HG03135 (cell line): ENCODE measurements around the gene IL18BP.

Experiments
- ATAC-seq: cut with Tn5 transposase; IDR thresholded peaks from one replicate; pipeline ENCODE4 v1.9.1; 2021; ENCODE audit warnings: mild to moderate bottlenecking, moderate library complexity; ENCODE audit not compliant: unreplicated experiment

The IL18BP gene

DNA sequence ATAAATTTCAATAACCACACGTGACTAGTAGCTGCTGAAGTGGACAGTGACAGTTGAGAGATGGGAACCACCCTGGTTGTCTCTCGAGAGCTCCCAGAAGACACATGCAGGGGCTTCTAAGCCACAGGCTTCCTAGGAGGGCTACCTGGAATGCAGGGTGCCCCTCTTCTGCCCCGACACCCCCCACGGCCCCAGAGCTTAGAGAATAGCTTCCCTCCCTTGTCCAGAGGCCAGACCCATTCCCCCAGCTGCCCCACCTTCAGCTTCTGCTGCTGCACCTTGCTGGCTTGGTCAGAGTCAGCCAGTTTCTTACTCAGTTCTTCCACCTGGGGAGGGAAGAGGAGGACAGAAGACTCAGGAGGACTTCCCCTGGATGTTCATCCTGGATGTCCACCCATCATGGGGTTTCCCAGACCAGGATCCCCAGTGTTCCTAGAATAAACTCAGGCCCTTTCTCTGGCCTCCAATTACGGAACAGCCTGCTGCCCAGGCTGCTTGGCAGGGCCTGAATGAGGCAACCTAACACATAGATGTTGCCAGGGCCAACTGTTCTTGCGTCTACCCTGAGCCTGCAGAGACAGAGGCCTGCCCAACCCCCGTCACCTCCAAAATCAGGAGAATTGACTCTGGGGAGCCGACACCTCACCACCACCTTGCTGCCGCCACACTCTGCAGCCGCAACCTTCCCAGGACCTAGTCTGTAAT lies 12.0 kb downstream of the IL18BP start:
- ATAC-seq, result no peak

DNA sequence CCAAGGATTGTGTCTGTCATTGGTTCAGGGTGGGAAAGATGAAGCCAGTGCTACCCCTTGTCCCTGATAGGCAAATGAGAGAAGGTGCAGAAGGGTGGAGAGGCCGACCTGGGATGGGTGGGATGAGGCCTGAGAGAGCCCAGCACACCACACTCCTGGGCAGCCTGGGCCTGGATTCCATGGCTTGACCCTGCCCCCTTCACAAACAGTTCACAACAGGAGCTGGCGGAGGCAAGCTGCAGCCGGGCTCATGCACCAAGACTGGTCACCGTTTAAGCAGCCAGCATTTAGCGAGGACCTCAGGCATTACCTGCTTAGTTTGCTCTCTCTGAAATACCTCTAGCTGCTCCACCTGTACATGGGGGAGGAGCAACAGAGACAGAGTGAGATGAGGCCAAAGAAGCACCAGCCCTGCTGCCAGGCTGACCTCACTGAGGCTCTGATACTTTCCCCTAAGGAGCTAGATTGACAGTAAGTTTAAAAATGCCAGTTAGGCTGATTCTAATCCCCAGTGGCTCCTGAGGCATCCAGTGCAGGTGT lies 13.5 kb downstream of the IL18BP start:
- no peak for ATAC-seq

DNA sequence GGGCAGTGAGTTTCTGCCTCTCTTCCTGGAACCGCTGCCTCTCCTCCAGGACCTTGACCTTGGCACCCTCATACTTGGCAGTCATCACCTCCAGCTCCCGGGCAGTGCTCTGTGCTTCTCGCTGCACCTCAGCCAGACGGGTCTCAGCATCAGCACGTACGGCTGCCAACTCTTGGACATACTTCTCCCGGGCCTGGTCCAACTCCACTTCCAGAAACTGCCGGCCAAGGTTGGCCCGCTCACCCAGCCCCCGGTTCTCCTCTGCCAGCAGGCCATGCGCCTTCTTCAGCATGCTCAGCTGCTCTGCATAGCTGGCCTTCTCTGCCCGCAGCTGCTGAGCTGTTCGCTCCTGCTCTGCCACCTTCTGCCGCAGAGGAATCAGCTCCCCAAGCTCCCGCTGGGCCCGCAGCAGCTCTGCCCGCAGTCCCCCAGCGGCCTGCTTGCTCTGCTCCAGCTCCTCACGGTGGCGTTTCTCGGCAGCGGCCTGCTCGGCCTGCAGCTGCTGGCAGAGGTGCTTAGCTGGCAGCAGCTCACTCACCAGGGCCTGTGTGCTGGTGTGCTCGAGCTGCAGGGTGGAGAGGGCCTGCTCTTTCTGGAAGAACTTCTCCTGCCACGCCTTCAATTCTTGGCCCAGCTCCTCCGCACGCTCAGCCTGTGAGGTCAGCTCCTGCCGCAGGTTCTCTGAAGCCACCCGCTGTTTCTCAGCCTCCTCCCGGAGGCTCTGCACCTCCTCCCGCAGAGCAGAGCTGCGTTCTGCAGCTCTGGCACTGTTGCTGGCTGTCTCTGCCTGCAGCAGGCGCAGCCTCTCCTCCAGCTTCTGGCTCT lies 14.4 kb downstream of the IL18BP start:
- no peak for ATAC-seq

GRCh38 chr11:72013765-72014711 lies 15.3 kb downstream of the IL18BP start:
- no peak for ATAC-seq

DNA sequence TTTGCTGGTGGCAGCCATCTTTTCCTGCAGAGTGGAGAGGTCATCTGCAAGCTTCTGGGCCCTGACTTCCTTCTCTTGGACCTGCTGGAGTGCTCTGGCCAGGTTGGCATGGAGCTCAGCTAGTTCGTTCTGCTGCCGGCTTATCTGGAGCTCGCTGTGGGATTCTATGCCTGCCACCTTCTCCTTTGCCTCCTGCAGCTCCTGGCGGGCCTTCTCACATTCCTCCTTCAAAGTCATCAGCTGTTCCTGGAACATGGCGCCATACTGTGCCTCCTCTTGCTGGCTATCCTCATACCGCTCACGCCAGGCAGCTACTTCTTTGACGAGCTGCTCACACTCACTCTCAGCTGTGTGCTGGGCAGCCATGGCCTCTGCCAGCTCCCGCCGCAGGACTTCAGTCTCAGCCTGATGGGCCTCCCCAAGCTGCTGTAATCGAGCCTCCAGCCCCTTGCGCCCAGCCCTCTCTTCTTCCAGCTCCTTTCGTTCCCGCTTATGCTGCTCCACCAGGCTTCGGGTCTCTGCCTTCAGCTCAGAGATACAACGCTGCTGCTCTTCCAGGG lies 16.1 kb downstream of the IL18BP start:
- ATAC-seq, result no peak

- ATAC-seq, result no peak
Observed at GRCh38 chr11:72015511-72016061, 16.9 kb downstream of the IL18BP start.

DNA sequence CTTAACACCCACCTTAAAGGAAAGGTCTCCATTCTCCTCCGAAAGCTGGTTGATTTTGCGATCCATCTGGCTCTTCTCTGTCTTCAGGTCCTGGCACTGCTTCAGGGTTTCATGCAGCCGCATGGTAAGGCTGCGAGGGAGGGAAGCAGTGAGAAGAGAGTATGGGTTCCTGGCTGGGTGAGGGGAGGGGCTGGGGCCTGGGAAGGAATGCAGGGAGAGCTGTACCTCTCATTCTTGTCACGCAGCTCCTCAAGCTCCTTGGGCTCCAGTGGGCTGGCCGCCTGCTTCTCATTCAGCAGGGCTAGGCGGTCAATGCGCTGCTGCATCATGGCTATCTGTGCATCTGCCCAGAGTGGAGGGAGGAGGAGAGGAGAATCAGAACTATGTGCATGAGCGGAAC lies 19.5 kb downstream of the IL18BP start:
- ATAC-seq, result no peak

- ATAC-seq, result no peak
Observed at GRCh38 chr11:72023335-72023734, 24.6 kb downstream of the IL18BP start.

GRCh38 chr11:72024069-72024754 lies 25.5 kb downstream of the IL18BP start:
- no peak for ATAC-seq

DNA sequence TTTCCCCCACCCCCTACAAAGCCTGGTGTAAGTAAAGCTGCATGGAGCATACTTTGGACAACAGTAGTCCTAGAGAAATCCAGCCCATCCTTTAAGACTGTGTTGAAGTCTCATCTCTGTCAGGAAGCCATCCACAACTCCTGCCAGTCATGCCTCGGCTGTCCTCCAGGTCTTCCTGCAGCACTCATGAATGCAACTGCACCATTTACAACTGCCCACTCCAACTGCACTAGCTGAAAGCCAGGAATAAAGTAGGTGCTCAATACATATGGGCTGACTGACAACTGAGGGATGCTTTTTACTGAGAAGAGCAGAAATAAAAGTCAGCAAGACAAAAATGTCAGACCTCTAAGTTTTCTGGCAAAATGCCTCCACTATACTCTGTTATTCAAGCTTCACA lies 27.4 kb downstream of the IL18BP start:
- ATAC-seq, result no peak

GRCh38 chr11:72030472-72031045 lies 31.9 kb downstream of the IL18BP start:
- no peak for ATAC-seq

- ATAC-seq, result no peak
Observed at GRCh38 chr11:72036687-72037086, 38.0 kb downstream of the IL18BP start.

GRCh38 chr11:72037554-72038311 lies 39.0 kb downstream of the IL18BP start:
- ATAC-seq, result no peak

DNA sequence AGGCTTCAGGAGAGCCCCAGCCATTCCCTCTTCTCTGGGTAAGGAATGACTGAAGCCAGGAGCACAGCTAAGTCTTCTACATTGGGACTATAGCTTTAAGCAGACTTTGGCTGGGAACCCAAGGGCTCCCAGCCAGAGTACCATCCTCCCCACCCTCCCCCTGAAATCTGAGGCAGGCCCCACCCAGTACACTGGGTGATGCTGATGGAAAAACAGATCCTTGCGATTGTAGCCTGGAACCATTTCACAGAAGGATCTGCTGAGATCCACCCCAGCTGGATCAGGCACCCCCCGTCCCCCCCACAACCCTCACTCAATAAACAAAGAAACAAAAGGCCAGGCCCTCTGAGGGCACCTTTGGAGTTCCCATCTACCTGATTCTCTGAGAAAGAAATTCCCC lies 39.8 kb downstream of the IL18BP start:
- ATAC-seq, result no peak

DNA sequence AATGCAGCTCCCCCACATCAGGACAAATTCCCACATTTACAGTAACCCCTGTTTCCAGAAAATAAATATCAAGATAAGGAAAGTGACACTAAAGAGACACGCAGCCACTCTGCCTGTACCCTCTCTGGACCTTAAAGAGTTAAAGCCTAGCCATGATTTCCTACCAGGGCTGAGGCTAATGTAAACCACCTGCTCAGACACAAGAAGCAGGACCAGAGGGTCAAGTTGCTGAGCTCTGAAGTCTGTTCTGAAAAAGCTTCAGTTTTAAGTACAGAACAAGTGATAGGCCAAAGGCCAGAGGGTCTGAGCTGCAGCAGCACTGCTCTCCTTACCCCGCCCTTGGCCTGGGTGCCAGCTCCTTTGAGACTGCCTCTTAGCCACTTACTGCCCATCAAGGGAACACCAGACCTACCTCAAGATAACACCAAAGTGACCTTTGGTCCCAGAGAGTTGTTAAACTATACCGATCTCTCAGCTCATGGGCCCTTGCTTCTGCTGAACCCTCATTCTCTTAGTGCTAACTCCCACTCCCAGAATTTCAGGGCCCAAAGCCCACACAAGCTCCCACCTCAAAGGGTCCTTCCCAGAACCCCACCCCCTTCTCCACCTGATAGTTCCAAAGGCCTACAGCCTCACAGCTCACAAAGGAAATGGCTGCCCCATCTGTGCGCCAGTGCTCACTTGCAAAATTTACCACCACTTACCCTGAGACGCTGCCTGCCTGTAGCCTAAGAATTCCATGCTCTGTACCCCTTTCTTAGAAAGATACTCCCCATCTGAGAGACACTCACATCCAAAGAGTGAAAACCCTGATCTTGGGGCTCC lies 40.5 kb downstream of the IL18BP start:
- no peak for ATAC-seq

- no peak for ATAC-seq
Observed at GRCh38 chr11:72039856-72040401, 41.2 kb downstream of the IL18BP start.

- ATAC-seq, result no peak
Observed at GRCh38 chr11:72040491-72041363, 42.0 kb downstream of the IL18BP start.
